NK-92 (cell line): ENCODE data around the gene IL6ST.
"Not testable (repeated sequence)": the region's sequence is repeated elsewhere in the genome, so short reads cannot be mapped to it uniquely, and the experiment has no call there.

Source experiments
- DNase-seq: peaks from one replicate; lab custom pipeline; 2025; ENCODE audit not compliant: unreplicated experiment; lab: John Stamatoyannopoulos, UW

Gene IL6ST

DNA sequence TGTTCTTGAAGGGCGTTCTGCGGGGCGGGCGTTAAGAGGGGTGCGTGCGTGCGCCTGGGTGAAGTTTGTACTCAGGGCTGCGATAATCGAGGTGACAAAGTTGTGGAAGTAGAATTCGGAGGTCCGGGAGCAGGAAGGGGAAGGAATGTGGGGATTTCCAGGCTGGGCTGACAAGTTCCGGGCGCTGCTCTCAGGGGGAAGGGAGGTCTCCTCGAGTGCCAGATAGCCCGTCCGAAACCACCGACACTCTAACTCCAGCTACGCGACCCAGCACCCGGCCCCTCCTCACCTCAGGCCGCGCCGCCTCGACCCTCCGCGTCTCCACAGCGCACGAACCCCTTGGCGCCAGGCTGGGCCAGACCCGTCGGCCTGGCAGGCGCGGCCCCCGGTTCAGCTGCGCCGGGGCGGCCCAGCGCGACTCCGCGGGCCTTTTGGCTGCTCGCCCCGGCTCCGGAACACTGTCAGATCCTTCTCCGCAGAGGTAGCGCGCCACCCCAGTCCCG lies at the start of gene IL6ST:
TSS of gene IL6ST (minus strand) at position 469 of the 503 bp plus-strand sequence. CDS start 18,685 bp downstream, outside the sequence.
- no peak for DNase-seq

DNA sequence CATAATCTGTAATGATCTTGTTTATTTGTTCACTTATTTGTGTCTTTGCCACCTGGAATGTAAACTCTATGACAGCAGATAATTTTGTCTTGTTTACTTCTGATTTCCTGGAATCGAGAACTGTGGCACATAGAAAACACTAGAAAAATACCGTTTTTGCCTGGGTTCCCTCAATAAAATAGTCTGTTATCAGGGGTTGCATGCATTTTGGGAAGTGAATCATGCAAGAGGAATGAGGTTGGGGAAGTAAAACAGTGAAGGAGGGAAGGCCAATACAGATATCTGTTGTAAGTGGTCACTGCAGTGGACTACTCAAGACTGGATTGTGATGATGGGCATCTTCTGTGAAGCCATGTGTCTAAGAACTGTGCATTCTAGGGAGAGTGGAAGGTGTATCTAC lies 45.2 kb upstream of the IL6ST start:
- DNase-seq: no peak

GRCh38 chr5:56038206-56038605 lies 43.4 kb upstream of the IL6ST start:
- DNase-seq: not testable (repeated sequence)

DNA sequence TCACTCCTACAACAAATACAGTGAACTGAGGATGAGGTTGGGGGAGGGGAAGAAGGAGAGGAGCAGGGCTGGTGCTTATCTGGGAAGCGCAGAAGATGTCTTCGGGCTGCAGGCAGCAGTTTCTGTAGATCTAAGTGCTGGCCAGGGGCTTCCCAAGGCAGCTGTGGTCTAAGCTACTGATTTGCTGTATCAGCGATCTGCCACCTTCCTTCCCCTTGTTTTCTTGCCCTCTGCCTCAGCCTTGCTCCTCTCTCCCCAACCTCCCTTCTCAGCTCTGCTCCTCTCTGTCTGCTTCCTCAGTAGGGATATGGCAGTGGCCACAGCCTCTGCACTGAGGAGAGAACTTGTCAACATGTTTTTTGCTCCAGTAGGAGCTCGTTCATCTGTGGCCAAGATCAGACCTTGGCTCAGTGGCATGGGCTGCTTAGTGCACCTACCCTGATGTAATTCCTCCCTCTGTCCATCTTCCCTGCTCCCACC lies 42.8 kb upstream of the IL6ST start:
- no peak for DNase-seq

DNA sequence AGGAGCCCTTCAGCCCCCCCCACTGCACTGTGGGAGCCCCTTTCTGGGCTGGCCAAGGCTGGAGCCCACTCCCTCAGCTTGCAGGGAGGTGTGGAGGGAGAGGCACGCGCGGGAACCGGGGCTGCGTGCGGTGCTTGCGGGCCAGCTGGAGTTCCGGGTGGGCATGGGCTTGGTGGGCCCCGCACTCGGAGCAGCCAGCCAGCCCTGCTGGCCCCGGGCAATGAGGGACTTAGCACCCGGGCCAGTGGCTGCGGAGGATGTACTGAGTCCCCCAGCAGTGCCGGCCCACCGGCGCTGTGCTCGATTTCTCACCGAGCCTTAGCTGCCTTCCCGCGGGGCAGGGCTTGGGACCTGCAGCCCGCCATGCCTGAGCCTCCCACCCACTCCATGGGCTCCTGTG lies 40.6 kb upstream of the IL6ST start:
- not testable (repeated sequence) for DNase-seq

DNA sequence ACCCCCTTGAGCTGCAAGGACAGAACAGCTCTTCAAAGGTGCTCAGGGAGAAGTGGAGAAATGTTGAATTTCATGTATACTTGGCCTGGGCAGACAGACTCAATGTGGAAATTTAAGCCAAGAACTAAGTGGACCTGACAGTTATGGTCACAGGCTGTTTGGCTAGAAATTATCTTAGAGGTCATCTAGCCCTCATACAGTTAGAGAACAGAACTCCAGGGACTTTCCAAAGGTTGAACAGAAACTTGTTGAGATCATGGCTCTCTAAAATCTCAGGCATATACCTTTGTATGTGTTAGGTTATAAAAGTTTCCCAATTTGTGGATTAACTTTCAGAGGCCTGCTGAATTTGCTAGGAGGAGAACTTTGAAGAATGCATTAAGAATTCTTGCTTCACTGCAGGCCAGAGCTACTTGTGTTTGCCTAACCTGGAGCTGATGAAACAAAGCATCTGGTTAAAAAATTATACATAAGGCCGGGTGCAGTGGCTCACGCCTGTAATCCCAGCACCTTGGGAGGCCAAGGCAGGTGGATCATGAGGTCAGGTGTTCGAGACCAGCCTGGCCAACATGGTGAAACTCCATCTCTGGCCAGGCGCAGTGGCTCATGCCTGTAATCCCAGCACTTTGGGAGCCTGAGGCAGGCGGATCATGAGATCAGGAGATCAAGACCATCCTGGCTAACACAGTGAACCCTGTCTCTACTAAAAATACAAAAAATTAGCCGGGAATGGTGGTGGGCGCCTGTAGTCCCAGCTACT lies 35.3 kb upstream of the IL6ST start:
- DNase-seq: not testable (repeated sequence)

DNA sequence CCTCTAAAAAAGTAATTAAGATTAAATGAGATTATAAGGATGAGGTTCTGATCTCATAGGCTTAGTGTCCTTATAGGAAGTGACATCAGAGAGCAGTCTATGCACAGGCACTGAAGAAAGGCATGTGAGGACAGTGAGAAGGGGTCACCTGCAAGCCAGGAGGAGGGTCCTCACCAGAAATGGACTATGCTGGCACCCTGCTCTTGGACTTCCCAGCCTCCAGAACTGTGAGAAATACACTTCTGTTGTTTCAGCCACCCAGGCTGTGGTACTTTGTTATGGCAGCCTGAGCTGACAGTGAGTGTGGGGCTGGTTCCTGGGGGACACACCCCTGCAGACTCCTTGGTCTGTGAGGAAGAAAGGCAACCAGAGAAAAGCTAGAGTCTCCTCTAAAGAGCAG lies 34.7 kb upstream of the IL6ST start:
- DNase-seq: no peak

DNA sequence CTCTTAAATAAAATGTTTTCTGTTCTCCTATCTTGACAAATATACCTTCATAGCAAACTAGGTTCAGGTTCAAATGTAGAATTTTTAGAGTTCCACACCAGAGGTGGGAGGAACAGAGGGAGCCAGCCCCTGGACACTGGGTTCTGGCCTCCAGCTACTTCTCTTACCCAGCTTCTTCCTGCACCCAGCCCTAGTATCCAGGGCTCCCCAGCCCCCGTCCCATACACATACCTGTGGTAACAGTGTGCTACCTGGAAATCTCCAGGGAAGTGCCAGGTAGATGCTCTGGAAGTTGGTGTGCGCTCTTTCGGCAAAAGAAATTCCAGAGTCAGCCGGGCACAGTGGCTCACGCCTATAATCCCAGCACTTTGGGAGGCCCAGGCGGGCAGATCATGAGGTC lies 33.9 kb upstream of the IL6ST start:
- no peak for DNase-seq

DNA sequence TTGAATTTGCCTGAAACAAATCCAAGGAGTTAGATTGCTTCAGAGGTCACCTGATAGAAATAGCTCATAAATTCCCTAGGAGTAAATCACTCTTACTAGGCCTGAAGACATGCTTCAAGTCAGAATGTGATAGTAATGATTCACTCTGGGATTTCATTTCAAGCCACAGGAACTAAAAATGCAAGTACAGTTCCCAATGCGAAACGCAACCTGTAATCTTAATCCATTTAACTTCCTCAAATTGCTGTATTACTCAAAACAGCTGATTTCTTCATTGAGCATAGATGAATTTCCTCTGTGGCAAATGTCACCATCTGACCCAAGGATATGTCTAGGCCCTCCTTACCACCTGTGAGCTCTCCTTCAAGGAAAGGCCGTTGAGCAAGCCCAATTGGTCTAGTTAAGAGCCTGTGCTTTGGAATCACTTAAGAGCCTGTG lies 32.1 kb upstream of the IL6ST start:
- no peak for DNase-seq

- DNase-seq: no peak
Measured at GRCh38 chr5:56025151-56025885, 30.6 kb upstream of the IL6ST start.

- DNase-seq: no peak
Measured at GRCh38 chr5:56024810-56025150, 30.0 kb upstream of the IL6ST start.

- no peak for DNase-seq
Measured at GRCh38 chr5:56023296-56023695, 28.5 kb upstream of the IL6ST start.

DNA sequence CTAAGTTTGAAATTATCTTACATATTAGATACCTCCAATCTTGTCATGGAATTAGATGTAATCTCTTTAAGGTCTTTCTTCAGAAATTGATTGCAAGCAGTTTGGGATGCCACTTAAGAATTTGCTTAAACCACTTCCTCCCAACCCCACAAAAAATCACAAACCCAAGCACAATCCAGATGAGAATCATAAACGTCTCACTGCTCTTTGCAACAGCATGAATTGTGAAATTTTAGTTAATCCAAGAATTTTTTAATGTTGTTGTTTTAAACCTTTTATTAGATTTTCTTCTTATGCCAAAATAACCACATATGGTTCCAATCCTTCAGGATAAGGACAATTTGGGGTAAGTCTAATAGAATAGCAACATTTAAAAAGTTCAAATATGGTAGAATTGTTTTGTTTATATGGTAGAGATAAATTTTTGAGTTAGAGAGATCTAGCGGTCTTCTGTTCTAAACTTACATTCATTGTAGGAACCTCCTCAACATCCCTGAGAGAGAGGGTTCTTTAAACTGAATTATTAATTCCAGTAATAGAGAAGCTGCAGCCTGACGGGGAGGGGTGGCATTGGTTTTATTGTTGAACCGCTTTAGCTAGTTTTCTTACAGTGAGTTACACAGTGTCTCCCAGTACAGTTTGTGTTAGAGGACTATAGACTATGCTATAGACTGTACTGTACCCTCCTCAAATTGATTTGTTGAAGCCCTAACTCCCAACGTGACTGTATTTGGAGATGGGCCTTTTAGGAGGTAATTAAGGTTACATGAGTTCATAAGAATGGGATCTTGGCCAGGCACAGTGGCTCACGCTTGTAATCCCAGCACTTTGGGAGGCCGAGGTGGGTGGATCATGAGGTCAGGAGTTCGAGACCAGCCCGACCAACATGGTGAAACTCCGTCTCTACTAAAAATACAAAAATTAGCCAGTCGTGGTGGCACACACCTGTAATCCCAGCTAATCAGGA lies 24.8 kb upstream of the IL6ST start:
- no peak for DNase-seq

DNA sequence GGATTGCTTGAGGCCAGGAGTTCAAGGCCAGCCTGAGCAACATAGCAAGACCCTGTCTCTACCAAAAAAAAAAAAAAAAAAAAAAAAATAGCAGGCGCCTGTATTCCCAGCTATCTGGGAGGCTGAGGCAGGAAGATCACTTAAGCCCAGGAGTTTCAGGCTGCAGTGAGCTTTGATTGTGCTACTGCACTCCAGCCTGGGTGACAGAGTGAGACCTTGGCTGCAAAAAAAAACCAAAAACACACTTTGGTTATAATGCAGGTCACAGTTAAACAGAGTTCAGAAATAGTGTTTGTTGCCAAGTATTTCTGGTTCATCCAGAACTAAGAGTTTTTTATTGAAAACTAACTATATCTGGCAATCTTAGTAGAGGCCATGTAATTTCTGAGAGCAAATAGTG lies 24.1 kb upstream of the IL6ST start:
- DNase-seq: no peak

- DNase-seq: not testable (repeated sequence)
Measured at GRCh38 chr5:56014701-56015100, 19.9 kb upstream of the IL6ST start.

- not testable (repeated sequence) for DNase-seq
Measured at GRCh38 chr5:56013939-56014338, 19.2 kb upstream of the IL6ST start.

DNA sequence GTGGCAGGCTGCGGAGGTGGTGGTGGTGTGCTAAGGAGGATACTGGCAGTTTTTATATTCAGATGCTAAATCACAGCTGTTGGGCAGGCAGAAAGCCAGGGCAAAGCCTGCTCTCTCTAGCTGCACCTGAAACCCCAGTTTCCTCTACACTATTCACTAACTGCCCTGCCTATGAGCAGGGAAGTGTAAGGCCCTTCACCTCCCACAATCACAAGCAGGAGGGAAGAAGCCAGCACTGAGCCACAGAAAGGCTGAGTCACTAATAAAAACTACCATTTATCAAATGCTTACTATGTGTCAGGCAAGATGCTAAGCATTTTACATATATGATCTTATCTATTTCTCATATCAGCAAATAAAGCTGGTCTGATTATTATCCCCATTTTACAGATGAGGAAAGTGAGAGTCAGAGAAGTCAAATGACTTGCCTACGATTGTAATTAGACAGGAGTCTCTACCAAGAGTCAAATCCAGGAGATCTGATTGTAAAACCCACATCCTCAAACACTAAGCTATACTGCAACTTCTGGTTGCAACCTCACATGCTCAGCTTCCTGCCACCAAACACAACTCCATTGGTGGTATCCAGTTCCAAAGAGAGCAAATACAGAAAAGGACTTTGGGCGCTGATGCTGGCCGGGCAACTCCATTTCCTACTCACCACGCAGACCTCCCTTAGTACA lies 17.7 kb upstream of the IL6ST start:
- DNase-seq: no peak

- DNase-seq: no peak
Measured at GRCh38 chr5:56011835-56012234, 17.1 kb upstream of the IL6ST start.

GRCh38 chr5:56010431-56010830 lies 15.7 kb upstream of the IL6ST start:
- DNase-seq: no peak

DNA sequence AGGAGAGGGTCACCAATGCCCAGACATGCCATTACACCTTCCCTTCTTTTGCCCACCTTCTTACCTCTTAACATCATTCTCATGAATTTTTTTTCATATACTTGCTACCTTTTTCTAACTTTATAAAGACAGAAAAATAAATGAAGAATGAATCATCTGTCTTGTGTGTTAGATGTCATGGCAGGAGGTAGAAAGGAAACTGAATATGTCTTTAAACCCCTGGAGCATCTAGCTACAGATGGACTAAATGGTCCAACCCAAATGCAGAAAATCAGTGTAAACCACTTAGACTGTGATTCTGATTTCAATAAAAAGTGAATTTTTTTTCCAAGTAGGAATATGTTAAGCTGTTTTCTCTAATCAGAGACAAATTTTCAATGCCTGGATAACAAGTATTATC lies 11.8 kb upstream of the IL6ST start:
- DNase-seq: no peak
